ENCODE results near the gene HLX.

DNA sequence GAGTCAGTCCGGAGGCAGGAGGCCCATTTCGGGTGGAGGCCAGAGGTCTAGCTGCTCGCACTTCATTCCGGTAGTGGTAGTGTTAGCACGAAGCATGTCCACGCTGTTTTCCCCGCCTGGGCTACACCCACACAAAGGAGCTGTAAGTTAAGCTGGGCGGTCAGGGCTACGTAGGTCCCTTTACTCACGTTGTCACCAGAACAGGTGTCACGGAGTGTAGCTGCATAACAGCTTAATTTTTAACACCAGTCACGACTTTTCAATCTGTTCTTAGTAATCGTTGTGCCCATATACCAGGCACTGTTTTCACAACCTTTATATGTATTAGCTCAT lies 15.6 kb downstream of the HLX start:
- TF ChIP-seq, protein P1, sequence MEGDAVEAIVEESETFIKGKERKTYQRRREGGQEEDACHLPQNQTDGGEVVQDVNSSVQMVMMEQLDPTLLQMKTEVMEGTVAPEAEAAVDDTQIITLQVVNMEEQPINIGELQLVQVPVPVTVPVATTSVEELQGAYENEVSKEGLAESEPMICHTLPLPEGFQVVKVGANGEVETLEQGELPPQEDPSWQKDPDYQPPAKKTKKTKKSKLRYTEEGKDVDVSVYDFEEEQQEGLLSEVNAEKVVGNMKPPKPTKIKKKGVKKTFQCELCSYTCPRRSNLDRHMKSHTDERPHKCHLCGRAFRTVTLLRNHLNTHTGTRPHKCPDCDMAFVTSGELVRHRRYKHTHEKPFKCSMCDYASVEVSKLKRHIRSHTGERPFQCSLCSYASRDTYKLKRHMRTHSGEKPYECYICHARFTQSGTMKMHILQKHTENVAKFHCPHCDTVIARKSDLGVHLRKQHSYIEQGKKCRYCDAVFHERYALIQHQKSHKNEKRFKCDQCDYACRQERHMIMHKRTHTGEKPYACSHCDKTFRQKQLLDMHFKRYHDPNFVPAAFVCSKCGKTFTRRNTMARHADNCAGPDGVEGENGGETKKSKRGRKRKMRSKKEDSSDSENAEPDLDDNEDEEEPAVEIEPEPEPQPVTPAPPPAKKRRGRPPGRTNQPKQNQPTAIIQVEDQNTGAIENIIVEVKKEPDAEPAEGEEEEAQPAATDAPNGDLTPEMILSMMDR (IDR thresholded peaks at IDR 0.05; ENCODE audit: low read depth, low read length), result no peak
- TF ChIP-seq POLR2A (IDR thresholded peaks at IDR 0.05; ENCODE audit: extremely low read depth, insufficient read length), result no peak

Data from NB4 (cell line).